ENCODE data around the gene PDE1A. TPM values are rescaled to one million over a fixed set of nuclear protein-coding genes. Genes with fewer than 3 reads are reported as not detected.

Gene PDE1A
- total and polyA plus RNA-seq, 2 of the 4 experiments (the other 2 are of a cell fraction): 0.24 to 0.90 TPM

- intact Hi-C loops (cut with micrococcal nuclease) (no loop called here), in situ Hi-C loops (cut with MboI; ENCODE audit: low sequenced_read_pairs) (no loop called here), dilution Hi-C loops (cut with HindIII; ENCODE audit: low sequenced_read_pairs, unreplicated experiment) (no loop called here)
- Histone ChIP-seq H2BK15ac (ENCODE audit: low read depth, low read length) (no peak overlapping the region), H2AK5ac (ENCODE audit: low read depth, low read length) (no peak overlapping the region), H2BK120ac (ENCODE audit: low read depth, low read length) (no peak overlapping the region), H2BK5ac (ENCODE audit: low read depth, low read length, poor library complexity, severe bottlenecking) (no peak overlapping the region), H2AFZ (replicated peaks; ENCODE audit: low read length, poor library complexity) (no peak overlapping the region), H2AK9ac (replicated peaks; ENCODE audit: low read depth, low read length, poor library complexity) (no peak overlapping the region), H3K14ac (replicated peaks; ENCODE audit: low read depth, low read length) (no peak overlapping the region), H3K27ac (ENCODE audit: insufficient read depth, low read length) (no peak overlapping the region), H3K9me3 (ENCODE audit: control insufficient read depth, insufficient read depth, low read length) (no peaks in the 10 kb centered on the region), H4K5ac (ENCODE audit: low read depth, low read length) (no peak overlapping the region), H3K4me2 (ENCODE audit: low read depth, low read length) (no peak overlapping the region), H3K56ac (ENCODE audit: extremely low read depth, insufficient read depth, low read length) (no peak overlapping the region), H4K8ac (ENCODE audit: low read depth in 2 of 2, low read length in 2 of 2) (no peak overlapping the region), H2BK20ac (ENCODE audit: low read depth, low read length) (no peak overlapping the region), H3K9me1 (ENCODE audit: insufficient read depth, low read length) (no peaks in the 10 kb centered on the region), H3K4me3 (ENCODE audit: insufficient read depth, low read depth, low read length) (no peak overlapping the region), H3K18ac (ENCODE audit: low read depth, low read length) (no peak overlapping the region), H3K27me3 (ENCODE audit: control insufficient read depth, insufficient read depth, low read length) (no peaks in the 10 kb centered on the region), H3K23ac (ENCODE audit: low read depth, low read length) (no peak overlapping the region), H3K9ac (ENCODE audit: low read depth, low read length) (no peak overlapping the region), H3K4ac (ENCODE audit: low read depth, low read length) (no peak overlapping the region), H4K91ac (ENCODE audit: insufficient read depth, low read depth, low read length) (no peak overlapping the region), H3K4me1 (ENCODE audit: control insufficient read depth, insufficient read depth, low read length) (no peaks in the 10 kb centered on the region), H3K36me3 (ENCODE audit: control insufficient read depth, insufficient read depth, low read length) (no peaks in the 10 kb centered on the region), H4K20me1 (ENCODE audit: insufficient read depth, low read length) (no peaks in the 10 kb centered on the region), H3K79me1 (ENCODE audit: low read depth in 1 of 2, low read length in 2 of 2) (no peaks in the 10 kb centered on the region)
- TF ChIP-seq RAD21 (IDR thresholded peaks at IDR 0.05; ENCODE audit: low read length): no peak
- TF ChIP-seq ELK1 (IDR thresholded peaks at IDR 0.05; ENCODE audit: borderline replicate concordance, low read depth, low read length): no peak
- no peak for TF ChIP-seq CEBPB (IDR thresholded peaks at IDR 0.05; ENCODE audit: low read depth, low read length)
- TF ChIP-seq NFE2L2 (IDR thresholded peaks at IDR 0.05; ENCODE audit: low read depth, low read length): no peak
- no peak for TF ChIP-seq CTCF (conservative IDR thresholded peaks at IDR 0.05; ENCODE audit: low read depth, low read length)
- TF ChIP-seq MXI1 (IDR thresholded peaks at IDR 0.05; ENCODE audit: borderline replicate concordance, low read depth, low read length): no peak
- TF ChIP-seq RFX5 (IDR thresholded peaks at IDR 0.05; ENCODE audit: low read depth, low read length): no peak
- no TSS peak for BruUV-seq (replicated peaks)
- CTCF ChIA-PET: no interaction called here
- ATAC-seq (ENCODE audit: low read depth) (no peak), DNase-seq (no peak)
- WGBS, 2 experiments (ENCODE audit: extremely low coverage in 2 of 2, insufficient read length in 1 of 2): no CpG with 5 or more reads among the region's 1 CpG
- POLR2A ChIA-PET (ENCODE audit: unreplicated experiment): no interaction called here
Measured at GRCh38 chr2:182098648-182099047, 328.2 kb downstream of the PDE1A start.
